Hematopoietic multipotent progenitor cell treated with erythropoietin and hydrocortisone succinate and interleukin-3 and kit ligand, for 6 days (in vitro differentiated cells): ENCODE results near the gene RUSF1.
"Not testable (repeated sequence)": the region's sequence is repeated elsewhere in the genome, so short reads cannot be mapped to it uniquely, and the experiment has no call there.

ENCODE experiments used
- DNase-seq: peaks from one replicate; pipeline ENCODE4 v3.0.0-alpha.2; 2015

RUSF1 gene

GRCh38 chr16:31507929-31508705 is at the start of gene RUSF1:
TSS of gene RUSF1 (minus strand) at chr16:31508391. CDS start at chr16:31508373, 18 bp downstream.
- DNase-seq, result peak; percentile 95

GRCh38 chr16:31542763-31543162 is 34.6 kb upstream of the RUSF1 start:
- DNase-seq, result no peak

GRCh38 chr16:31539762-31540161 is 31.6 kb upstream of the RUSF1 start:
- DNase-seq, result not testable (repeated sequence)

GRCh38 chr16:31538243-31538598 is 30.0 kb upstream of the RUSF1 start:
- DNase-seq, result not testable (repeated sequence)

- peak; percentile 29 for DNase-seq
Measured at GRCh38 chr16:31537362-31538242, 29.4 kb upstream of the RUSF1 start.

GRCh38 chr16:31536804-31537361 is 28.7 kb upstream of the RUSF1 start:
- DNase-seq, result no peak

- peak; percentile 94 for DNase-seq
Measured at GRCh38 chr16:31535737-31536136, 27.5 kb upstream of the RUSF1 start.

GRCh38 chr16:31532896-31533295 is 24.7 kb upstream of the RUSF1 start:
- no peak for DNase-seq

- no peak for DNase-seq
Measured at GRCh38 chr16:31532120-31532519, 23.9 kb upstream of the RUSF1 start.

- DNase-seq, result no peak
Measured at GRCh38 chr16:31531096-31531495, 22.9 kb upstream of the RUSF1 start.

- DNase-seq, result no peak
Measured at GRCh38 chr16:31530405-31530804, 22.2 kb upstream of the RUSF1 start.

GRCh38 chr16:31529937-31530312 is 21.7 kb upstream of the RUSF1 start:
- DNase-seq, result no peak

GRCh38 chr16:31529108-31529936 is 21.1 kb upstream of the RUSF1 start:
- peak; percentile 53 for DNase-seq

- no peak for DNase-seq
Measured at GRCh38 chr16:31528523-31529107, 20.4 kb upstream of the RUSF1 start.

- DNase-seq, result peak; percentile 95
Measured at GRCh38 chr16:31527734-31528274, 19.6 kb upstream of the RUSF1 start, which contains the start of gene AHSP. TSS of gene AHSP (plus strand) at chr16:31527900. CDS start at chr16:31528140, 240 bp downstream.

- no peak for DNase-seq
Measured at GRCh38 chr16:31525113-31525512, 16.9 kb upstream of the RUSF1 start.

- not testable (repeated sequence) for DNase-seq
Measured at GRCh38 chr16:31523768-31524167, 15.6 kb upstream of the RUSF1 start.

GRCh38 chr16:31522071-31522470 is 13.9 kb upstream of the RUSF1 start:
- DNase-seq, result no peak

GRCh38 chr16:31521368-31521767 is 13.2 kb upstream of the RUSF1 start:
- no peak for DNase-seq

GRCh38 chr16:31519759-31520431 is 11.7 kb upstream of the RUSF1 start:
- DNase-seq, result no peak

GRCh38 chr16:31517800-31518402 is 9.7 kb upstream of the RUSF1 start:
- DNase-seq, result no peak
